Glutamatergic neuron (in vitro differentiated cells): ENCODE measurements around the gene HNRNPA1. TPM values are rescaled to one million over a fixed set of nuclear protein-coding genes. Genes with fewer than 3 reads are reported as not detected.
"Not testable (repeated sequence)": the region's sequence is repeated elsewhere in the genome, so short reads cannot be mapped to it uniquely, and the experiment has no call there.

ENCODE experiments used
- DNase-seq: peaks from one replicate; pipeline ENCODE4 v3.0.0; 2022
- H3K27ac Mint-ChIP-seq: one replicate; pipeline ENCODE4 v1.8.0; 2020; ENCODE audit warnings: mild to moderate bottlenecking, mixed read lengths, inconsistent platforms; ENCODE audit not compliant: unreplicated experiment
- H3K27me3 Mint-ChIP-seq: one replicate; pipeline ENCODE4 v1.8.0; 2020; ENCODE audit warnings: mild to moderate bottlenecking, moderate library complexity, mixed read lengths, inconsistent platforms; ENCODE audit not compliant: unreplicated experiment
- H3K36me3 Mint-ChIP-seq: one replicate; pipeline ENCODE4 v1.8.0; 2020; ENCODE audit warnings: mild to moderate bottlenecking, mixed read lengths, inconsistent platforms; ENCODE audit not compliant: unreplicated experiment
- H3K4me1 Mint-ChIP-seq: one replicate; pipeline ENCODE4 v1.8.0; 2020; ENCODE audit warnings: mild to moderate bottlenecking, low read depth, mixed read lengths, inconsistent platforms; ENCODE audit not compliant: unreplicated experiment
- H3K4me3 Mint-ChIP-seq: one replicate; pipeline ENCODE4 v1.8.0; 2020; ENCODE audit warnings: mild to moderate bottlenecking, mixed read lengths, inconsistent platforms; ENCODE audit not compliant: unreplicated experiment
- H3K9me3 Mint-ChIP-seq: one replicate; pipeline ENCODE4 v1.8.0; 2020; ENCODE audit warnings: mild to moderate bottlenecking, moderate library complexity, mixed read lengths, inconsistent platforms; ENCODE audit not compliant: unreplicated experiment
- long read RNA-seq: library from polyadenylated mRNA; unstranded; transcript quantifications from one replicate; pipeline ENCODE4 v2.0.0, GENCODE V29; 2020; ENCODE audit not compliant: unreplicated experiment
- total RNA-seq: library from RNA; stranded (reverse); fragmentation: NEBNext Ultra II Directional; extraction: Animal tissue kit (Norgen Biotek cat#: 25700); gene quantifications from one replicate; pipeline ENCODE4 v1.2.1, GENCODE V29; 2021; ENCODE audit not compliant: unreplicated experiment
- TF ChIP-seq, protein P1 (sequence below): fragments of 200-600 bp; sonication (generic); IDR thresholded peaks from one replicate; pipeline ENCODE4 v1.5.0; 2021; ENCODE audit not compliant: partially characterized antibody, unreplicated experiment

The HNRNPA1 gene
- total RNA-seq = 1,556 TPM
- long read RNA-seq, full-length matches to known transcripts = 2,734 of 2,947 reads
- long read RNA-seq, partial matches to known transcripts = 99 of 2,947 reads
- long read RNA-seq, other reads (novel, unspliced or antisense) = 114 of 2,947 reads

GRCh38 chr12:54280468-54281260 is at the start of gene HNRNPA1:
Gene HNRNPA1 (plus strand): TSS chr12:54280726. CDS start chr12:54280808, 82 bp downstream.
- Mint-ChIP-seq H3K27me3 (peaks cover 2% of the 10 kb centered on the region), H3K4me3 (no peak within 1 kb of the TSS), H3K4me1 (peaks cover 45% of the 10 kb centered on the region), H3K9me3 (no peaks in the 10 kb centered on the region), H3K36me3 (no peaks in the 10 kb centered on the region), H3K27ac (no peak within 1 kb of the TSS)
- DNase-seq = peak; percentile 87
- TF ChIP-seq, protein P1, sequence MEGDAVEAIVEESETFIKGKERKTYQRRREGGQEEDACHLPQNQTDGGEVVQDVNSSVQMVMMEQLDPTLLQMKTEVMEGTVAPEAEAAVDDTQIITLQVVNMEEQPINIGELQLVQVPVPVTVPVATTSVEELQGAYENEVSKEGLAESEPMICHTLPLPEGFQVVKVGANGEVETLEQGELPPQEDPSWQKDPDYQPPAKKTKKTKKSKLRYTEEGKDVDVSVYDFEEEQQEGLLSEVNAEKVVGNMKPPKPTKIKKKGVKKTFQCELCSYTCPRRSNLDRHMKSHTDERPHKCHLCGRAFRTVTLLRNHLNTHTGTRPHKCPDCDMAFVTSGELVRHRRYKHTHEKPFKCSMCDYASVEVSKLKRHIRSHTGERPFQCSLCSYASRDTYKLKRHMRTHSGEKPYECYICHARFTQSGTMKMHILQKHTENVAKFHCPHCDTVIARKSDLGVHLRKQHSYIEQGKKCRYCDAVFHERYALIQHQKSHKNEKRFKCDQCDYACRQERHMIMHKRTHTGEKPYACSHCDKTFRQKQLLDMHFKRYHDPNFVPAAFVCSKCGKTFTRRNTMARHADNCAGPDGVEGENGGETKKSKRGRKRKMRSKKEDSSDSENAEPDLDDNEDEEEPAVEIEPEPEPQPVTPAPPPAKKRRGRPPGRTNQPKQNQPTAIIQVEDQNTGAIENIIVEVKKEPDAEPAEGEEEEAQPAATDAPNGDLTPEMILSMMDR = no peak

GRCh38 chr12:54231269-54231668 is 49.3 kb upstream of the HNRNPA1 start:
- DNase-seq, H3K36me3 Mint-ChIP-seq, H3K9me3 Mint-ChIP-seq, H3K27ac Mint-ChIP-seq, H3K27me3 Mint-ChIP-seq: not testable (repeated sequence)
- peak overlapping the region; percentile 14 for H3K4me3 Mint-ChIP-seq
- peaks cover 26% of the 10 kb centered on the region for H3K4me1 Mint-ChIP-seq

DNA sequence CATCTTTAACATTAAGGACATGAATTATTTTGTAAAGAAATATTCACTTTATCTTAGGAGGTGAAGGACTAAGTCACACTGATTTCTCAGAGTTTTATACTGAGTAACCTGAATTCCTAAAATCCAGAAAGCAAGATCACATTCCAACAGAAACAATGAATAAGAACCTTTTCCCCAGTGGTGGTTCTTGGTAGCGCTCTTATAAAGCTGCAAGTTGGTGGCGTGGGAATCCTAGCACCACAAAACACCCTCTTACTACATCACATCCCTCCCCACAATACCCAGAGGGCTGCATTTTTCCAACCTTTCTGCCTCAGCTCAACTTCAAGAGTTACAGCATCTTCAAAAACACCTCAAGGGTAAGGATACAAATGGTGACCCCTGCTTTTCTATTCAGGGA is 47.7 kb upstream of the HNRNPA1 start:
- Mint-ChIP-seq H3K4me3 (no peak overlapping the region), H3K4me1 (peaks cover 17% of the 10 kb centered on the region), H3K27me3 (no peaks in the 10 kb centered on the region), H3K27ac (no peak overlapping the region), H3K36me3 (no peaks in the 10 kb centered on the region), H3K9me3 (peaks cover 4% of the 10 kb centered on the region)
- TF ChIP-seq, protein P1 = peak; percentile 28
- no peak for DNase-seq

DNA sequence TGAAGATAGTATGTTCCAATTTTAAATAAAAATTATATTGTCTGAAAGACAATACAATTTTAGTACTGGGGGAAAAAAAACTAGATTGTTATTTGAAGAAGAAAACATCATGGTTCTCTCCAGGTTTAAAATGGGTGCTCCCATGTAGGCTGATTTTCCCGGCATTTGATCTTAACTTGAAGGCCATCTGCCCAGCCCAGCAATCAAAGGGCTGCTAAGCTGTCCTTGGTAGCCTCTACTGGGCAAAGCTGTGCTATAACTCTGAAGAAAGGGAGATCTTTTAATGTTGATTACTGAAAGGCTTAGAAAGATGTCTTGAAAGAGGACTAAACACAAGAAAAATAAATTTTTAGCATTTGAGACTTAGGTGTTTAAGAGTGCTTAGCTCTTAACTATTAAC is 42.0 kb upstream of the HNRNPA1 start:
- Mint-ChIP-seq H3K27me3 (no peaks in the 10 kb centered on the region), H3K4me3 (no peak overlapping the region), H3K36me3 (peaks cover 10% of the 10 kb centered on the region), H3K27ac (peak overlapping the region; percentile 64), H3K4me1 (peaks cover 12% of the 10 kb centered on the region), H3K9me3 (peaks cover 6% of the 10 kb centered on the region)
- DNase-seq = no peak
- TF ChIP-seq, protein P1 = no peak

DNA sequence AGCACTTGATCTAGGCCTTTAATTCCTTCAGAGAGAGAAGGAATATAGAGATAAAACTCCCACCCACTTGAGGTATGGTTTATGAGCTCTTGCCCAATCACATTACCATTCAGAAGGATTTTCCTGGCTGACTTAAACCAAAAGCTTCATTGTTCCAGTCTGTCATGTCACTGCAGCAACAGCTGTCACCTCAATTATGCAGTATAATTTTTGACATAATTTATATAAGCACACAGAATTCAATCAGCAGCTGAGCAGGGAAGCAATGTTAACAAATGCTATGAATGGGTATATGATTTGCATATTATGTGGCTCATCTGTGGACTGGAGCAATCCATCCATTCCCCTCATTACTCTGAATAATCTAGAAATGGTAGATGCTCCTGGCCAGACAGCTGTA is 40.9 kb upstream of the HNRNPA1 start:
- TF ChIP-seq, protein P1 = no peak
- Mint-ChIP-seq H3K27ac (no peak overlapping the region), H3K9me3 (peaks cover 4% of the 10 kb centered on the region), H3K4me1 (peaks cover 12% of the 10 kb centered on the region), H3K4me3 (no peak overlapping the region), H3K27me3 (no peaks in the 10 kb centered on the region), H3K36me3 (peaks cover 10% of the 10 kb centered on the region)
- DNase-seq = no peak
